Measurements from ENCODE around the gene SND1.
A peak's percentile ranks its signal among the peaks of the same experiment; 100 is the strongest.

The SND1 gene

DNA sequence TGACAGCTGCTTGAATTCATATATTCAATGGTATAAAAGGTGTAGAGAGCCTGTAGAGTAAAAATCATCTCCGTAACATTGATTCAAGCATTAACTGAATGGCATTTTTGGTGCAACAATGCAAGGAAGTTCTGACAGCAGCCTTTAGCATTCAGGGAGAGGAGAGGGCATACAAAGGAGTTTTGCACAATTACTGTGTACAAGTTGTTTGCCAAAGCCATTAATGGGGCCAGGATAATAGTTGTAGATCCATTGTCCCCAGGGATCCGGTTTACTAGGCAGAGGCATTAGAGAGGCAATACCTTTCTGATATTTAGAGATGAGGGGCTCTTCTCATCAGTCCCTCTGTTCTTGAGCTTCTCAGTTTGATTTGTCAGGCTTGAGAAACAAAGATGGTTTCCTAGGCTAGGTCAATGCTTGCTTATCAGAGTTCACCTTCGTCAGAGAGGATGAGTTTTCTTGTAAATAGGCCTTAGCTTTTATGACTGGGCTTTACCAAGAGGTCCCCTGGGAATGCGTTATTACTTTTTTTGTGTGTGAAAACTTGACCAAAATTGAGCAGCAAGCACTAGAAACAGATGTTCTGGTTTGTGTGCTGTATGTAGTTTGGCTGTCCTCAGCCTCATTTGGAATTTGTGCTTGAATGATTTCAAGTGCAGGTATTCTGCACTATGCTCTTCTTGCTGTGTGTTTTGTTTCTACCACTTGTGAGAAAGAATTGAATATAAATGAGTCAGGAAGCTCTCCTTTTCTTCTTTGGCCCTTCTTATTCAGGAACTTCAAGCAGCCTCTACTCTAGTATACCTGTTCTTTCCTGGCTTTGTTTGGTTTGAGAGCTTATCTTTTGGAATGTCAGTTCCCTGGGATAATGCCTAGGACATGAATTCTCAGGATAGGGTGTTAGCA, 32.0 kb downstream of the SND1 start:
- DNase-seq (ENCODE audit: low read depth in 2 of 2) = no peak

DNA sequence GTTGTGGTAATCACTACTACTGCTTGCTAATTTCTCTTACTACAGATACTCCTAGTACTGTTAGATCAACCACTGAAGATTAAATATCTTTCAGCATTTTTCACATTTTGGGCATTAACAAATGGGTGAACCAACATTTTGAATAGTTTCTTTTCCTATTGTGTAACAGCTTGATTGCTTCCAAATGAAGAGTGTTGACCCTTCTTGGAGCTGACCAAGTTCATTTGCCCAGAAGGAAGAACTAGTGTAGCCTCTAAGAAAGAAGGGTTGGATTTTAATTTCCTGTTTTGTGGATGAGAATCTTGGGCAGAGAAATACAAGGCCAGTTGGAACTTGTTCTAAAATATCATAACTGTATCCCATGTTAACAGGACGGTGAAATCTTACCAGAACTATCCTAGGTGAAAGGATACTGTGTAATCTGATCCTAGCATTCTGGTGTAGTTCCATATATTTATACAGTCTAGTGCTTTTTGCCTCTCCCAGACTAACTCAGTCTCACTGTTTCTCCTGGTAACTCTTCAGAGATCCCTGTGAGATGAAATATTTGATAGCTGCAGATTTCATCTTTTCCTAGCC, 37.3 kb downstream of the SND1 start:
- DNase-seq (ENCODE audit: low read depth in 2 of 2) = no peak

DNA sequence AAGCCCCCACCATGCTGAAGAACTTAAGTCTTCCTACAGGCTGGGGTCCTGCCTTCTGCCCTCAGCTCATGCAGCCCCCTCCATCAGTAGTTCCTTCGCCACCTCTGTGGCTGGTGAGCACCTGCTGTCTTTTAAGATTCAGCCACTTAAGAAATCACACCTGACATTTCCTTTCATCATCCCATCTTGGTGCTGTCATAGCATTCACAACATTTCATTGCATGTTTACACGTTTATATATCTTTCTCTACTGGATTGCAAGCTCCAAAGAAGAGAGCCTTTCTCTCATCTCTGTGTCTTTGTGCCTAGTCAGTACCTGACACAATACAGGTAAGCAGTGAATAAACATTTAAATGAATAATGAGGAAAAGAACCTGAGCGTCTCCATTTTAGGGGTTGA, 38.3 kb downstream of the SND1 start:
- no peak for DNase-seq (ENCODE audit: low read depth in 2 of 2)

- no peak for DNase-seq (ENCODE audit: low read depth in 2 of 2)
Measured at GRCh38 chr7:127690806-127691205, 38.8 kb downstream of the SND1 start.

GRCh38 chr7:127692200-127692599, 40.2 kb downstream of the SND1 start:
- no peak for DNase-seq (ENCODE audit: low read depth in 2 of 2)

GRCh38 chr7:127699853-127700252, 47.9 kb downstream of the SND1 start:
- no peak for DNase-seq (ENCODE audit: low read depth in 2 of 2)

GRCh38 chr7:127702052-127702652, 50.2 kb downstream of the SND1 start:
- DNase-seq (ENCODE audit: low read depth in 2 of 2) = no peak

GRCh38 chr7:127702938-127703337, 50.9 kb downstream of the SND1 start:
- no peak for DNase-seq (ENCODE audit: low read depth in 2 of 2)

DNA sequence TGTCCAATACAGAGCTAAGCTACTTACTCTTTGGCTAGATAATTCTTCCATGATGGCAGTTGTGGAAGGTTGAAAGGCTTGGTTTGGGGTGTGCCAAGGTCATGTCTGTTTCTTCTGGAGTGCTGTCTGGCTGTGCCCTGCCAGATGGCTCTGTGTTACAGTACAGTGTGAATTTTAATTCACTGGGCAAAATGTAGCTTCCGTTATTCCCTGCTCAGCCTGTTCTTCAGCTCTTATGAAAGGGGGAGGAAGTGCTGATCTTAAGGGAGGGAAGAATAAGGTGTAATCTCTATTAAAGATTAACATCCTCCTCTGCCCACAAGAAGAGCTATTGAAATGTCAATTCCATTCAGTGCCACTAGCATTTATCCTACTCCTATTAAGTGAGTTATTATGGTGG, 52.2 kb downstream of the SND1 start:
- no peak for DNase-seq (ENCODE audit: low read depth in 2 of 2)

- DNase-seq (ENCODE audit: low read depth in 2 of 2) = no peak
Measured at GRCh38 chr7:127705461-127705959, 53.5 kb downstream of the SND1 start.

DNA sequence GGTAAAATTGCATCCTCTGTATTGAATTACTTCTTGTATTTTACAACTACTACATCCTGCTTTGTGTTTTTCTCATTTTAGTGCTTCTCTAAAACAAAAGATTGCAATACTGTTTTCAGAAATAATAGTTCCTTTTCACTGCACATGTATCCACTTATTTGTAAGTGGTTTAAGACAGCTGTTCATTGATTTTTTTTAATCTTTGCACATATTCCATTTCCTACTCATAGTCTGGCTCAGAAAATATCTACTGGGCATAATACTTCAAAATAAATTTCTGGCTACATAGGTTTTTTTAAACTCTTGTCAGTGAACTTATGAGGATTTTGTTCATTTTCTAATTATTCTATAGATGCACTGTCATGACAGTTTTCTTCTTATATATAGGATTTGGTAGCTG, 54.8 kb downstream of the SND1 start:
- DNase-seq (ENCODE audit: low read depth in 2 of 2) = no peak

DNA sequence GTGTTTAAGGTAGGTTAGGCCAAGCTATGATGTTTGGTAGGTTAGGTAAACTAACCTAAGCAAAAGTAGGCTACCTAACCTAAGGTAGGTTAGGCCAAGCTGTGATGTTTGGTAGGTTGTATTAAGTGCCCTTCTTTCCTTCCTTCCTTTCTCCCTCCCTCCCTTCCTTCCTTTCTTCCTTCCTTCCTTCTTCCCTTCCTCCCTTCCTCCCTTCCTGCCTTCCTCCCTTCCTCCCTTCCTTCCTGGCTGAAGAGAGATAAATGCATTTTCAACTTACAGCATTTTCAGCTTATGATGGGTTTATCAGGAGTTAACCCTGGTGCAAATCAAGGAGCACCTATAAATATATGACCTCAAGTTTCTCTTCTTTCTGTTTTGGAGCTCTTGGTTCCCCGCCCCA, 56.2 kb downstream of the SND1 start:
- DNase-seq (ENCODE audit: low read depth in 2 of 2) = no peak

DNA sequence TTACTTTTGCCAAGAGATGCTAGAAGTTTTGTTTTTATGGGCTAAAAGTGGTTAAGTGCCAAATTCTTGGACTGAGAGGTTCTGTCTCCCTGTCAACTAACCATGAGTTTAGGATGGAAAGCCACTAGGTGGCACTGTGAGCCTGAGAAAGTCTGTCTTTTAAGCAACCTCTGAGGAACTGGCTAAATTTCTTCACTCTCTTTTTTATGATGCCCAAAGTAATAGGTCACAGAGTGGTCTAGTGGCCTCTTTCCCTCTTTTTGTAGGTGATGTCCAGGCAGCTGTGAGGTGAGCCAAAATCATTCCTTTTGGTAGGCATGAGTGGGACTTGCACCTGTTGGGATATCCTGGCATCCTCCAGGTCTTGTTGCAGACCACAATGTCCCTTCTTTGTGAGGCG, 56.8 kb downstream of the SND1 start:
- peak; percentile 38 to 42 for DNase-seq (ENCODE audit: low read depth in 2 of 2)

- DNase-seq (ENCODE audit: low read depth in 2 of 2) = no peak
Measured at GRCh38 chr7:127710635-127711034, 58.6 kb downstream of the SND1 start.

DNA sequence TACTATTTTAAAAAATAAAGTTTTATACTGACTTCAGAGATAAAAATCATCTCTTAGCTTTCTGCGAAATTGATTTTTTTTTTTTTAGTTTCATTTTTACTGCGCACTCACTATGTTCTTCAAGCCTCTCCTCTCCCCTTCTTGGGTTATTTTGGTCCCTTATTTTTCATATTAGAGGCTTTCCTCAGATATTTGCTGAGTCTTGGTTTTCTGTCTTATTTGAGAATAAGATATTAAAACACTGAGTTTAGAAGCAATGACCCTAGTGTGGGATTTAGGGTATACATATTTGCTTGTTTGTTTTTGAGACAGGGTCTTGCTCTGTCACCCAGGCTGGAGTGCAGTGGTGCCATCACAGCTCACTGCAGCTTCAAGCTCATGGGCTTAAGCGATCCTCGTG, 59.9 kb downstream of the SND1 start:
- no peak for DNase-seq (ENCODE audit: low read depth in 2 of 2)

GRCh38 chr7:127713006-127713405, 61.0 kb downstream of the SND1 start:
- DNase-seq (ENCODE audit: low read depth in 2 of 2) = no peak

GRCh38 chr7:127713758-127714157, 61.8 kb downstream of the SND1 start:
- DNase-seq (ENCODE audit: low read depth in 2 of 2) = no peak

GRCh38 chr7:127715272-127715671, 63.3 kb downstream of the SND1 start:
- no peak for DNase-seq (ENCODE audit: low read depth in 2 of 2)

GRCh38 chr7:127715901-127716300, 63.9 kb downstream of the SND1 start:
- DNase-seq (ENCODE audit: low read depth in 2 of 2) = no peak

DNA sequence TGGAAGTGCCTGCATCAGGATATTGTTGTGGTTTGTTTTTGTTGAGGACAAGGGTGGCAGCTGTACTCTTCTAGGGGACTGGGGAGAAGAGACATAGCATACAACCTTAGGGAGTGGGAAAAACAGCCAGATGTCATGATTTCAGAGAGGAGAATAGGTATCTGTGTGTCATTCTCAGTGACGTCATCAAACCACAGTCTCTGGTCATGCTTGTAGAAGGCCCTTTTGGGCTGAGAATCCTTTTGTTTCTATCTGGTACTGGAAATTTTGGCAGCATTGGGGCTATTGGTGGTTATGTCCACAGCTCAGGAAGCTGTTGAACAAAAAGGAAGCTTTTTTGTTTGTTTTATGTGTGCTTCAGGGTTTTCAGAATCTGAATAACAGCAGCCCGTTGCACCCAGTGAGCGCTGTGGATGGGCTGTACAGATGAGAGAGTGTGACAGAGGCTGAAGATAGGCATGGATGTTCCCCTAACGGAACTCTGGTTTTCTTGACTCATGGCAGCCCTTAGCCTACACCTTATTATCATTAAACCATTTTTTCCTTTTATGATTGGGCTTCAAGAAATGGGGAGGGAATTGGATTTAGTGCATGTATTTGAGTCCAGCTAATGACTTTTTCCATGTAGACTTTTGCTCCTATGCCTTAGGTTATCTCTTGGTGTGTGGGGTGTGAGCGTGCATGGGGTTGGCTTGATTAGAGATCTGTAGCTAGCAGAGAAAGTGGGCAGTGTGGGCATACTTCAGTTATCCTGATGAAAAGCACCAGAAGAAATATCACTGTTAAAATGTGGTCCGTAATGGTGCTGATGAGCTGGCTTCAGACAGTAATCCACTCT, 65.7 kb downstream of the SND1 start:
- DNase-seq (ENCODE audit: low read depth in 2 of 2) = no peak

GRCh38 chr7:127718340-127718679, 66.3 kb downstream of the SND1 start:
- DNase-seq (ENCODE audit: low read depth in 2 of 2) = no peak

DNA sequence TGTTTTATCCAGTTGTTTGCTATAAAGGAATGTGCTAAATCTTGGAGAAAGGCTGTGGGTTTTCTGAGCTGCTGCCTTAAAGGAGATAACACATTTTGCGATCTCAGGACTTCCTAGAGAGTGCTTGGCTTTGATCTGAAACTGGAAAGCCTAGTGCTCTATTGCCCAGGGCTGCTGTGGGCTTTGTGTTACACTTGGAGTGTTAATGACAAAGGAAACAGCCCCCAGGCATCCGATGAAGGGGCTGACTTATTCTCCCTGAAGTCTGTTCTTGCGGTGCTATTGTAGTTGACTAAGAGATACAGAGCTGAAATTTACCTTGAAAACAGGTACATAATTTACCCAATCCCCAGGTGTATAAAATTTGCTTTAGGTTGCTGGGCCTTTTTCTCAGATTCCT, 74.5 kb downstream of the SND1 start:
- DNase-seq (ENCODE audit: low read depth in 2 of 2) = no peak

All from stimulated activated CD8-positive, alpha-beta memory T cell treated with anti-CD3 and anti-CD28 coated beads, Interleukin-2, amount 100 ng/mL, for 48 hours (primary cell).